ENCODE measurements around the gene AMOTL2.

AMOTL2 gene

GRCh38 chr3:134373271-134374104 lies 759 bp downstream of the AMOTL2 start:
- TF ChIP-seq REST (IDR thresholded peaks at IDR 0.05; ENCODE audit: insufficient read depth in 1 of 2, low read depth in 2 of 2, low read length in 2 of 2) = peak in 1 of 2 experiments; percentile 49; a peak in 1 of 4 replicates
- TF ChIP-seq POLR2AphosphoS5 (IDR thresholded peaks at IDR 0.05; ENCODE audit: low read depth, low read length) = no peak

GRCh38 chr3:134372396-134373270 lies 1.6 kb downstream of the AMOTL2 start:
- TF ChIP-seq TAF1 (IDR thresholded peaks at IDR 0.05; ENCODE audit: borderline replicate concordance, insufficient read depth, low read length) = no peak
- no peak for TF ChIP-seq POLR2AphosphoS5 (IDR thresholded peaks at IDR 0.05; ENCODE audit: low read depth, low read length)
- no peak for TF ChIP-seq REST (IDR thresholded peaks at IDR 0.05; ENCODE audit: insufficient read depth in 1 of 2, low read depth in 2 of 2, low read length in 2 of 2)
- no peak for TF ChIP-seq FOXP2 (optimal IDR thresholded peaks at IDR 0.05; ENCODE audit: borderline replicate concordance, extremely low read depth, extremely low read length, insufficient read depth)
- no peak for TF ChIP-seq SIN3A (IDR thresholded peaks at IDR 0.05; ENCODE audit: borderline replicate concordance, insufficient read depth, low read length)

GRCh38 chr3:134371542-134372324 lies 2.5 kb downstream of the AMOTL2 start:
- TF ChIP-seq TAF1 (IDR thresholded peaks at IDR 0.05; ENCODE audit: borderline replicate concordance, insufficient read depth, low read length) (no peak), SIN3A (IDR thresholded peaks at IDR 0.05; ENCODE audit: borderline replicate concordance, insufficient read depth, low read length) (no peak), FOXP2 (optimal IDR thresholded peaks at IDR 0.05; ENCODE audit: borderline replicate concordance, extremely low read depth, extremely low read length, insufficient read depth) (no peak)

- no peak for TF ChIP-seq REST (IDR thresholded peaks at IDR 0.05; ENCODE audit: insufficient read depth in 1 of 2, low read depth in 2 of 2, low read length in 2 of 2)
- TF ChIP-seq SIN3A (IDR thresholded peaks at IDR 0.05; ENCODE audit: borderline replicate concordance, insufficient read depth, low read length) = no peak
- TF ChIP-seq TAF1 (IDR thresholded peaks at IDR 0.05; ENCODE audit: borderline replicate concordance, insufficient read depth, low read length) = no peak
- no peak for TF ChIP-seq FOXP2 (optimal IDR thresholded peaks at IDR 0.05; ENCODE audit: borderline replicate concordance, extremely low read depth, extremely low read length, insufficient read depth)
Observed at GRCh38 chr3:134370611-134371531, 3.4 kb downstream of the AMOTL2 start.

Measured in PFSK-1 (cell line).